Gastrocnemius medialis (tissue), 4 donors: ENCODE measurements around the gene IQGAP2.

Experiments used
- CTCF ChIP-seq, 5 experiments: fragments of 450-650 bp in 3 of 5; fragments of 200-600 bp in 2 of 5; sonication (generic) in 2 of 5; IDR thresholded peaks in 4 of 5; conservative IDR thresholded peaks in 1 of 5; 1 replicate in 4 of 5; 2 replicates in 1 of 5; pipeline ENCODE4 v1.5.1; 2016 to 2019; ENCODE audit warnings: antibody characterized with exemption in 5 of 5, mild to moderate bottlenecking in 3 of 5, moderate library complexity in 3 of 5
- POLR2A ChIP-seq, 2 donors: fragments of 450-650 bp; IDR thresholded peaks; one replicate each; pipeline ENCODE4 v1.6.1; 2017; ENCODE audit warnings: antibody characterized with exemption in 2 of 2, mild to moderate bottlenecking in 2 of 2, moderate library complexity in 2 of 2

DNA sequence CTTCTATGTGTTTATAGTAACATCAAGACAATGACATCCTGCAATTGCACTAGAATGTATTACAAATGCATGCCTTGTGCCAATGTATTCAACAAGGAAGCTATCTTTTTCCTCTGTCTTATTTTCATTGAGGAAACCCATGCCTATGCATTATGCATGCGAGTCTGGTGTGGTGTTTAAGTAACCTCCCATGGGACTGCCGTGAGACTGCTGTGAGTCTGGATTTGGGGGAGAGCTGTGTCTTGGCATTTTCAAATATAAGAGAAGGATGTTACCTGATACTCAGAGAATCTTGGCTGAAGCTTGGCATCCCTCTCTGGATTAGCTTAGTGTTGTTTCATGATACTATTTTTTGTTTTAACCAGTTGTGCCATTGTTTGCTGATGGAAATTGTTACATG, 121.8 kb downstream of the IQGAP2 start:
- TF ChIP-seq POLR2A (IDR thresholded peaks at IDR 0.05), result no peak
- no peak for TF ChIP-seq CTCF (IDR thresholded peaks at IDR 0.05 in 4 of 5, conservative IDR thresholded peaks at IDR 0.05 in 1 of 5)
